GM12878 (cell line): ENCODE results near the gene MMEL1. TPM values are rescaled to one million over a fixed set of nuclear protein-coding genes. Genes with fewer than 3 reads are reported as not detected.

ENCODE experiments used
- ATAC-seq: fragments of 200-7000 bp; cut with Tn5 transposase; 3 replicates; pipeline ENCODE4 v1.9.1; 2020; ENCODE audit warnings: mild to moderate bottlenecking, moderate library complexity
- BruUV-seq: library from RNA; stranded (reverse); fragments of 400-500 nt; replicated peaks from 2 replicates; lab custom pipeline; 2021; lab: Mats Ljungman, UMichigan
- CTCF ChIA-PET: fragments of 300-600 bp; sonication (Branson Sonifier 250); formaldehyde crosslinking; extraction: SDS; loops from one replicate; lab custom pipeline; 2021; ENCODE audit warnings: inconsistent platforms; lab: Yijun Ruan, JAX
- POLR2A ChIA-PET: fragments of 350-600 bp; formaldehyde crosslinking; extraction: SDS; loops from one replicate; lab custom pipeline; 2021; ENCODE audit warnings: inconsistent platforms; lab: Charles Lee
- RAD21 ChIA-PET: fragments of 300-600 bp; sonication (Branson Sonifier 250); formaldehyde crosslinking; loops from one replicate; lab custom pipeline; 2023; ENCODE audit warnings: antibody characterized with exemption; ENCODE audit not compliant: unreplicated experiment; lab: Charles Lee
- SMC1A ChIA-PET: fragments of 300-600 bp; sonication (Branson Sonifier 250); formaldehyde crosslinking; loops from one replicate; lab custom pipeline; 2023; ENCODE audit not compliant: unreplicated experiment, uncharacterized antibody; lab: Charles Lee
- DNase-seq: peaks from one replicate; pipeline ENCODE4 v3.0.0-alpha.2; 2011; ENCODE audit warnings: low read depth, low spot score
- FAIRE-seq: peaks from 3 replicates; lab custom pipeline; 2011; peaks lifted over from hg19 to GRCh38; lab: Jason Lieb, UNC
- H2AFZ ChIP-seq: 2 replicates; pipeline ENCODE4 v1.6.0; 2011; ENCODE audit warnings: low read depth, low read length, control low read depth; ENCODE audit not compliant: control insufficient read depth
- H3K27ac ChIP-seq: 2 replicates; pipeline ENCODE4 v1.5.1; 2011; ENCODE audit warnings: control low read depth; ENCODE audit not compliant: control insufficient read depth, insufficient read depth
- H3K27me3 ChIP-seq, 2 experiments: replicated peaks in 1 of 2; 2 replicates each; pipeline versions ENCODE4 v1.6.0 to v1.6.1; 2011; ENCODE audit warnings: low read length in 1 of 2; ENCODE audit not compliant: control insufficient read depth in 2 of 2, insufficient read depth in 2 of 2
- H3K36me3 ChIP-seq, 2 experiments: 2 replicates each; pipeline ENCODE4 v1.5.1; 2011; ENCODE audit warnings: low read length in 1 of 2; ENCODE audit not compliant: control insufficient read depth in 2 of 2, insufficient read depth in 2 of 2
- H3K4me1 ChIP-seq: 2 replicates; pipeline ENCODE4 v1.6.1; 2011; ENCODE audit warnings: mild to moderate bottlenecking, low read length, moderate library complexity, mixed read lengths; ENCODE audit not compliant: control insufficient read depth, insufficient read depth
- H3K4me2 ChIP-seq: 2 replicates; pipeline ENCODE4 v1.6.0; 2011; ENCODE audit warnings: control low read depth; ENCODE audit not compliant: control insufficient read depth, insufficient read depth
- H3K4me3 ChIP-seq: fragments of 200-600 bp; sonication (generic); 2 replicates; pipeline ENCODE4 v1.5.1; 2016
- H3K79me2 ChIP-seq: 2 replicates; pipeline ENCODE4 v1.6.0; 2011; ENCODE audit warnings: low read length; ENCODE audit not compliant: control insufficient read depth, insufficient read depth
- H3K9ac ChIP-seq: 2 replicates; pipeline ENCODE4 v1.8.0; 2011; ENCODE audit warnings: low read length, control low read depth, mixed read lengths; ENCODE audit not compliant: control insufficient read depth, insufficient read depth
- H3K9me3 ChIP-seq: replicated peaks from 3 replicates; pipeline ENCODE4 v1.5.1; 2011; ENCODE audit warnings: mild to moderate bottlenecking, low read length; ENCODE audit not compliant: control insufficient read depth, insufficient read depth
- H4K20me1 ChIP-seq: 2 replicates; pipeline ENCODE4 v1.6.0; 2011; ENCODE audit not compliant: control insufficient read depth, insufficient read depth
- CTCF ChIP-seq, 3 experiments: IDR thresholded peaks in 2 of 3; conservative IDR thresholded peaks in 1 of 3; 2 replicates each; pipeline ENCODE4 v1.5.1; 2011; ENCODE audit warnings: low read depth in 3 of 3, low read length in 3 of 3, mild to moderate bottlenecking in 3 of 3, control low read depth in 2 of 3, moderate library complexity in 2 of 3, inconsistent platforms in 1 of 3, mixed read lengths in 1 of 3; ENCODE audit not compliant: control insufficient read depth in 2 of 3, insufficient read depth in 1 of 3; ENCODE audit errors: extremely low read depth in 1 of 3
- EP300 ChIP-seq, 2 experiments: fragments of 150-350 bp in 1 of 2; IDR thresholded peaks; 2 replicates each; pipeline ENCODE4 v1.6.1; 2011 to 2012; ENCODE audit warnings: low read depth in 2 of 2, low read length in 2 of 2, borderline replicate concordance in 1 of 2, improper control_type of control experiment in 1 of 2, inconsistent platforms in 1 of 2; ENCODE audit not compliant: control insufficient read depth in 1 of 2
- FOS ChIP-seq: IDR thresholded peaks from 3 replicates; pipeline ENCODE4 v1.6.1; 2011; ENCODE audit warnings: borderline replicate concordance; ENCODE audit not compliant: insufficient read length; ENCODE audit errors: extremely low read depth
- KDM1A ChIP-seq: fragments of 200-600 bp; sonication (generic); IDR thresholded peaks from 2 replicates; pipeline ENCODE4 v1.6.1; 2016; ENCODE audit warnings: borderline replicate concordance
- MYC ChIP-seq: IDR thresholded peaks from 2 replicates; pipeline ENCODE4 v1.6.1; 2011; ENCODE audit warnings: mild to moderate bottlenecking, low read length, moderate library complexity, inconsistent platforms; ENCODE audit not compliant: insufficient read depth, insufficient replicate concordance, insufficient read length, severe bottlenecking
- NKRF ChIP-seq: fragments of 450-650 bp; conservative IDR thresholded peaks from 2 replicates; pipeline ENCODE4 v1.6.1; 2017; ENCODE audit warnings: mild to moderate bottlenecking, moderate library complexity
- RAD51 ChIP-seq: fragments of 450-650 bp; IDR thresholded peaks from 2 replicates; pipeline ENCODE4 v1.6.1; 2016; ENCODE audit warnings: moderate library complexity, mild to moderate bottlenecking, inconsistent platforms
- SRF ChIP-seq, 2 experiments: IDR thresholded peaks; 2 replicates each; pipeline ENCODE4 v1.6.1; 2011; ENCODE audit warnings: low read depth in 2 of 2, low read length in 2 of 2, mild to moderate bottlenecking in 1 of 2, moderate library complexity in 1 of 2
- WGBS: methylation state at CpG from one replicate; pipeline ENCODE4 v1.1.6; 2016; ENCODE audit warnings: low lambda C conversion rate; ENCODE audit not compliant: insufficient replicate concordance, insufficient coverage; ENCODE audit errors: missing lambda C conversion rate; 5-methylcytosine and 5-hydroxymethylcytosine counted together
- in situ Hi-C: fragments of 300-500 bp; cut with MboI; formaldehyde crosslinking; loops from 9 replicates; pipeline ENCODE4 v1.14.3; 2018; ENCODE audit warnings: mixed read lengths
- intact Hi-C: fragments of 100-400 bp; cut with micrococcal nuclease; formaldehyde crosslinking; loops from one replicate; pipeline ENCODE4 v1.14.2; 2022; ENCODE audit not compliant: unreplicated experiment
- polyA plus RNA-seq, 11 experiments: library from polyadenylated mRNA; depleted of rRNA in 4 of 11; unstranded in 6 of 11; stranded (reverse) in 5 of 11; fragments of >200 nt; fragmentation: Nextera tagmentation in 4 of 11; fragmentation: Illumina TruSeq in 1 of 11; extraction: Ambion mirVana in 4 of 11; extraction: Trizol in 1 of 11; gene quantifications; 1 replicate in 1 of 11; 2 replicates in 10 of 11; pipeline versions ENCODE4 v1.2.1 to v1.2.3, GENCODE V29; 2011 to 2016; ENCODE audit warnings: inconsistent platforms in 2 of 11, missing spikeins in 2 of 11, low read depth in 1 of 11
- total RNA-seq, 4 experiments: library from RNA; depleted of rRNA in 3 of 4; stranded (reverse); fragments of >200 nt in 3 of 4; fragmentation: Illumina TruSeq in 1 of 4; extraction: Trizol in 1 of 4; gene quantifications; 2 replicates each; pipeline versions ENCODE4 v1.2.1 to v1.2.3, GENCODE V29; 2013 to 2021
- TF ChIP-seq, protein P1 (sequence below): fragments of 450-650 bp; IDR thresholded peaks from 2 replicates; pipeline ENCODE4 v1.6.1; 2017; ENCODE audit warnings: mild to moderate bottlenecking, moderate library complexity
- TF ChIP-seq, protein P2 (sequence below): fragments of 450-650 bp; IDR thresholded peaks from 2 replicates; pipeline ENCODE4 v1.6.1; 2018; ENCODE audit warnings: mild to moderate bottlenecking, low read depth, moderate library complexity; ENCODE audit not compliant: partially characterized antibody

The MMEL1 gene
- total and polyA plus RNA-seq, 10 of the 15 experiments (the other 5 are each of a cell fraction or from before 2014, with no cell fraction given) = 0.11 TPM; not detected in 9

DNA sequence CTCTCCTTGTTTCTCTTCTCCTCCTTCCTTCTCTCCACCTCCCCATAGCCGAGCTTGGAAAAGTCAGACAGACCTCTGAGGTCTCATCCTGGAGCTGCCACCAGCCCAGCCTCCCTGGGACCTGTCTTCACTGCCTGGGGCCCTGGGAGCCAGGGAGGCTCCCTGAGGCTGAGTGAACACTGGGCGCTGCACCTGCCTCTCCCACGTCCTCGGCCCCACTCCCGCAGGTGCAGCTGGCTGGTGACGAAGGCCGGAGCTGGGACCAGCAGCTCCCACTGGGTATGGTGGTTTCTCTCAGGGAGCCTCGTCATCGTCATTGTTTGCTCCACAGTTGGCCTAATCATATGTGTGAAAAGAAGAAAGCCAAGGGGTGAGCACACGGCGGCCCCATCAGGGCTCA is 71.4 kb downstream of the MMEL1 start:
- H3K9me3 ChIP-seq = no peaks in the 10 kb centered on the region
- RAD21 ChIA-PET = interaction anchor here (0.8 to 1.7 kb wide), 2 partner anchors 15 to 16 kb away, joined by 4 to 5 read pairs; no protein-coding TSS in a partner anchor
- H3K9ac ChIP-seq = no peak overlapping the region
- SMC1A ChIA-PET = interaction anchor here (3.4 kb wide), 1 partner anchor 24 kb away, joined by 15 read pairs; no protein-coding TSS in a partner anchor
- BruUV-seq = no TSS peak
- peaks cover 4% of the 10 kb centered on the region; the same call in 1 of the 2 replicates for H3K4me1 ChIP-seq
- DNase-seq = no peak
- H3K4me3 ChIP-seq = no peak overlapping the region
- H2AFZ ChIP-seq = no peak overlapping the region
- no peak overlapping the region for H3K27ac ChIP-seq
- WGBS = 98% methylated on average over 11 of the region's 11 CpGs
- no peaks in the 10 kb centered on the region for H3K27me3 ChIP-seq
- peaks cover 21% of the 10 kb centered on the region for H3K79me2 ChIP-seq
- no peak for FAIRE-seq
- CTCF ChIA-PET = interaction anchor here (1.2 to 2.3 kb wide), 6 partner anchors 10 to 24 kb away, joined by 3 to 14 read pairs (median 4); no protein-coding TSS in a partner anchor
- intact Hi-C loops = no loop called here
- H3K4me2 ChIP-seq = no peak overlapping the region
- in situ Hi-C loops = no loop called here
- ATAC-seq = no peak
- POLR2A ChIA-PET = interaction anchor here (0.8 to 1.4 kb wide), 4 partner anchors 16 to 23 kb away, joined by 3 to 5 read pairs (median 4); no protein-coding TSS in a partner anchor
- no peaks in the 10 kb centered on the region for H4K20me1 ChIP-seq
- H3K36me3 ChIP-seq = peaks cover 0 to 2% of the 10 kb centered on the region in 2 experiments; a peak in 3 of 4 replicates
- TF ChIP-seq NKRF (no peak), SRF (IDR thresholded peaks at IDR 0.05; ENCODE audit: low read depth in 2 of 2, low read length in 2 of 2) (no peak), KDM1A (no peak), FOS (no peak), RAD51 (no peak), EP300 (IDR thresholded peaks at IDR 0.05; ENCODE audit: borderline replicate concordance in 1 of 2, control insufficient read depth in 1 of 2, low read depth in 2 of 2, low read length in 2 of 2) (no peak), CTCF (IDR thresholded peaks at IDR 0.05 in 2 of 3, conservative IDR thresholded peaks at IDR 0.05 in 1 of 3; ENCODE audit: control insufficient read depth in 2 of 3, extremely low read depth in 1 of 3, insufficient read depth in 1 of 3, low read depth in 3 of 3, low read length in 3 of 3) (no peak), MYC (no peak)
- TF ChIP-seq, protein P1, sequence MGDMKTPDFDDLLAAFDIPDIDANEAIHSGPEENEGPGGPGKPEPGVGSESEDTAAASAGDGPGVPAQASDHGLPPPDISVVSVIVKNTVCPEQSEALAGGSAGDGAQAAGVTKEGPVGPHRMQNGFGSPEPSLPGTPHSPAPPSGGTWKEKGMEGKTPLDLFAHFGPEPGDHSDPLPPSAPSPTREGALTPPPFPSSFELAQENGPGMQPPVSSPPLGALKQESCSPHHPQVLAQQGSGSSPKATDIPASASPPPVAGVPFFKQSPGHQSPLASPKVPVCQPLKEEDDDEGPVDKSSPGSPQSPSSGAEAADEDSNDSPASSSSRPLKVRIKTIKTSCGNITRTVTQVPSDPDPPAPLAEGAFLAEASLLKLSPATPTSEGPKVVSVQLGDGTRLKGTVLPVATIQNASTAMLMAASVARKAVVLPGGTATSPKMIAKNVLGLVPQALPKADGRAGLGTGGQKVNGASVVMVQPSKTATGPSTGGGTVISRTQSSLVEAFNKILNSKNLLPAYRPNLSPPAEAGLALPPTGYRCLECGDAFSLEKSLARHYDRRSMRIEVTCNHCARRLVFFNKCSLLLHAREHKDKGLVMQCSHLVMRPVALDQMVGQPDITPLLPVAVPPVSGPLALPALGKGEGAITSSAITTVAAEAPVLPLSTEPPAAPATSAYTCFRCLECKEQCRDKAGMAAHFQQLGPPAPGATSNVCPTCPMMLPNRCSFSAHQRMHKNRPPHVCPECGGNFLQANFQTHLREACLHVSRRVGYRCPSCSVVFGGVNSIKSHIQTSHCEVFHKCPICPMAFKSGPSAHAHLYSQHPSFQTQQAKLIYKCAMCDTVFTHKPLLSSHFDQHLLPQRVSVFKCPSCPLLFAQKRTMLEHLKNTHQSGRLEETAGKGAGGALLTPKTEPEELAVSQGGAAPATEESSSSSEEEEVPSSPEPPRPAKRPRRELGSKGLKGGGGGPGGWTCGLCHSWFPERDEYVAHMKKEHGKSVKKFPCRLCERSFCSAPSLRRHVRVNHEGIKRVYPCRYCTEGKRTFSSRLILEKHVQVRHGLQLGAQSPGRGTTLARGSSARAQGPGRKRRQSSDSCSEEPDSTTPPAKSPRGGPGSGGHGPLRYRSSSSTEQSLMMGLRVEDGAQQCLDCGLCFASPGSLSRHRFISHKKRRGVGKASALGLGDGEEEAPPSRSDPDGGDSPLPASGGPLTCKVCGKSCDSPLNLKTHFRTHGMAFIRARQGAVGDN = no peak
- TF ChIP-seq, protein P2, sequence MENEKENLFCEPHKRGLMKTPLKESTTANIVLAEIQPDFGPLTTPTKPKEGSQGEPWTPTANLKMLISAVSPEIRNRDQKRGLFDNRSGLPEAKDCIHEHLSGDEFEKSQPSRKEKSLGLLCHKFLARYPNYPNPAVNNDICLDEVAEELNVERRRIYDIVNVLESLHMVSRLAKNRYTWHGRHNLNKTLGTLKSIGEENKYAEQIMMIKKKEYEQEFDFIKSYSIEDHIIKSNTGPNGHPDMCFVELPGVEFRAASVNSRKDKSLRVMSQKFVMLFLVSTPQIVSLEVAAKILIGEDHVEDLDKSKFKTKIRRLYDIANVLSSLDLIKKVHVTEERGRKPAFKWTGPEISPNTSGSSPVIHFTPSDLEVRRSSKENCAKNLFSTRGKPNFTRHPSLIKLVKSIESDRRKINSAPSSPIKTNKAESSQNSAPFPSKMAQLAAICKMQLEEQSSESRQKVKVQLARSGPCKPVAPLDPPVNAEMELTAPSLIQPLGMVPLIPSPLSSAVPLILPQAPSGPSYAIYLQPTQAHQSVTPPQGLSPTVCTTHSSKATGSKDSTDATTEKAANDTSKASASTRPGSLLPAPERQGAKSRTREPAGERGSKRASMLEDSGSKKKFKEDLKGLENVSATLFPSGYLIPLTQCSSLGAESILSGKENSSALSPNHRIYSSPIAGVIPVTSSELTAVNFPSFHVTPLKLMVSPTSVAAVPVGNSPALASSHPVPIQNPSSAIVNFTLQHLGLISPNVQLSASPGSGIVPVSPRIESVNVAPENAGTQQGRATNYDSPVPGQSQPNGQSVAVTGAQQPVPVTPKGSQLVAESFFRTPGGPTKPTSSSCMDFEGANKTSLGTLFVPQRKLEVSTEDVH = no peak
